HG03025 (cell line): ENCODE data around the gene DYSF.

Source experiments
- ATAC-seq: cut with Tn5 transposase; IDR thresholded peaks from one replicate; pipeline ENCODE4 v1.9.1; 2021; ENCODE audit warnings: mild to moderate bottlenecking, moderate library complexity; ENCODE audit not compliant: unreplicated experiment, low FRiP score

DYSF gene

GRCh38 chr2:71683070-71683469, 229.7 kb downstream of the DYSF start:
- no peak for ATAC-seq

- ATAC-seq = no peak
These were observed 230.3 kb downstream of the DYSF start for GRCh38 chr2:71683666-71684065.

GRCh38 chr2:71684226-71685072, 231.1 kb downstream of the DYSF start:
- no peak for ATAC-seq

- ATAC-seq = no peak
These were observed 231.9 kb downstream of the DYSF start for GRCh38 chr2:71685073-71685848.

GRCh38 chr2:71685941-71686611, 232.7 kb downstream of the DYSF start:
- no peak for ATAC-seq

GRCh38 chr2:71686781-71687180, 233.4 kb downstream of the DYSF start:
- ATAC-seq = no peak

- ATAC-seq = no peak
These were observed 234.1 kb downstream of the DYSF start for GRCh38 chr2:71687412-71687811.

GRCh38 chr2:71688530-71688929, 235.2 kb downstream of the DYSF start:
- ATAC-seq = no peak

GRCh38 chr2:71689393-71689792, 236.0 kb downstream of the DYSF start:
- no peak for ATAC-seq

- ATAC-seq = no peak
These were observed 236.8 kb downstream of the DYSF start for GRCh38 chr2:71689968-71690834.

GRCh38 chr2:71690876-71691475, 237.6 kb downstream of the DYSF start:
- ATAC-seq = no peak

- ATAC-seq = no peak
These were observed 238.5 kb downstream of the DYSF start for GRCh38 chr2:71691747-71692441.

- no peak for ATAC-seq
These were observed 239.4 kb downstream of the DYSF start for GRCh38 chr2:71692621-71693277.

- no peak for ATAC-seq
These were observed 240.2 kb downstream of the DYSF start for GRCh38 chr2:71693286-71694270.

- ATAC-seq = no peak
These were observed 241.3 kb downstream of the DYSF start for GRCh38 chr2:71694501-71695234.

- no peak for ATAC-seq
These were observed 242.1 kb downstream of the DYSF start for GRCh38 chr2:71695235-71696120.
